M059J (cell line): ENCODE data around the gene BEST1. TPM values are rescaled to one million over a fixed set of nuclear protein-coding genes. Genes with fewer than 3 reads are reported as not detected.

ENCODE experiments used
- DNase-seq: peaks from one replicate; pipeline ENCODE4 v3.0.0-alpha.2; 2012; ENCODE audit warnings: low read depth
- total RNA-seq: library from RNA; depleted of rRNA; stranded (reverse); fragments of >200 nt; shearing (Covaris generic); gene quantifications from 2 replicates; pipeline ENCODE4 v1.2.3, GENCODE V29; 2014

Gene BEST1
- total RNA-seq, 1 experiment from 2014 or later: 0.05 TPM

GRCh38 chr11:61914471-61915171 is 35.5 kb upstream of the BEST1 start:
- DNase-seq: no peak

- DNase-seq: no peak
These were observed 33.3 kb upstream of the BEST1 start for GRCh38 chr11:61916737-61917333.

GRCh38 chr11:61917334-61918109 is 32.6 kb upstream of the BEST1 start, which contains the start of gene RAB3IL1:
Gene RAB3IL1 (minus strand): TSS chr11:61917566. CDS start chr11:61917367, 199 bp downstream.
- peak; percentile 26 for DNase-seq

DNA sequence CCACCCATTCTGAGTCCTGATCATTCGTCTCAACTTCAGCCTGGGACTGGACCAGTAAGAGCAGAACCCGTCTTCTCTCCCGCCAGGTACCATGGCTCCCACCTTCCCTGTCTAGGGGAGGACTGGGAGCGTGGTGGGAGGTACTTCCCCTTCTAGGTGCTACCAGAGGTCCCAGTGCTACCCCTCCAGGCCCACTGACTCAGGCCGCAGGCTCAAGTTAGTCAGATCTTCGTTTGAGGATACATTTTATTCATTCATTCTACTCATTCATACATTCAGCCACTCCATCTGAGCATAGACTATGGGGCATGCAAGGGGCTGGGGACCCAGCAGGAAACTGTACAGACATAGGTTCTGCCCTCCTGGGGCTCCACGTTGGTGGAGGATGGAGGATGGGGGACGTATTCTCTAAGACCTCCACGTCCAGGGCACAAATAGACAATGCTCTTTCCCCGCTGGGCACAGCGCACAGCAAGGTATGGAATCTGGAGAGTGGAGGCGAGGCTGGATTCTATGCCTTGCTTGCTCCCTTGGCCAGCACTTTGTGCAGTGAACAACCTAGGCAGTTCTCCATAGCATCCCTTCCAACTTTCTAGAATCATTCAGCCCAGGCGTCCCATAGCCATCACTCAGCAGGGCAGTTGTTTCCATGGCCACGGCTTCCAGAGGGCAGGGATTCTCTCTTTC is 31.8 kb upstream of the BEST1 start:
- no peak for DNase-seq

- no peak for DNase-seq
These were observed 31.0 kb upstream of the BEST1 start for GRCh38 chr11:61918938-61919704.

- DNase-seq: no peak
These were observed 30.2 kb upstream of the BEST1 start for GRCh38 chr11:61919705-61920631.

DNA sequence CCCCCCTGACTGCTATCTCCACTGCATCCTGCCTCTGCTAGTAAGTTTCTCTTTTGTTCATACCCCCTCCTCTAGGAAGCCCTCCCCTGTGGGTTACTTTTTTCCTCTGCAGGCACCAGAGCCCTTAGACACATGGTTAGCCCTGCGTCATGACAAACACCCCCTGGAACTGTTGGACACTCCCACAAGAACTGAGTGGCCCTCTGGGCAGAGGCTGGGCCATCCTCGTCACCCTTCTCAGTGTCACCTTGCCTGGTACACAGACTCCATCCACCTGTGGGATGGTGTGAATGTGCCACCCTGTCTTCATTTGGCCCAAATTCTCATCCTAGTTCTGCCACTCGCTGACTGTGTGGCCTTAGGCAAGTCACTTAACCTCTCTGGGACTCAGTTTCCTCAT is 28.7 kb upstream of the BEST1 start:
- no peak for DNase-seq

- no peak for DNase-seq
These were observed 27.6 kb upstream of the BEST1 start for GRCh38 chr11:61922539-61922938.

- DNase-seq: no peak
These were observed 26.7 kb upstream of the BEST1 start for GRCh38 chr11:61923166-61924063.

- no peak for DNase-seq
These were observed 26.1 kb upstream of the BEST1 start for GRCh38 chr11:61924064-61924455.

GRCh38 chr11:61925736-61926135 is 24.4 kb upstream of the BEST1 start:
- DNase-seq: no peak

- DNase-seq: no peak
These were observed 23.9 kb upstream of the BEST1 start for GRCh38 chr11:61926235-61926634.

DNA sequence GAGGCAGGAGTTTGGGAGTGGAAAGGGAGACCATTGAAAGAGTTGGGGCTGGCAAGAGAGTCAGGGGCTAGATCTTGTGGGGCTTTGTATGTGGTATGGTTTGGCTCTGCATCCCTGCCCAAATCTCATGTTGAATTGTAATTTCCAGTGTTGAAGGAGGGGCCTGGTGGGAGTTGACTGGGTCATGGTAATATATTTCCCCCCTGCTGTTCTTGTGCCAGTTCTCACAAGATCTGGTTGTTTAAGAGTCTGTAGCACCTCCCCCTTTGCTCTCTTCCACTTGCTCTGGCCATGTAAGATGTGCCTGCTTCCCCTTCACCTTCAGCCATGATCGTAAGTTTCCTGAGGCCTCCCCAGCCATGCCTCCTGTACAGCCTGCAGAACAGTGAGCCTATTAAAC is 22.6 kb upstream of the BEST1 start:
- no peak for DNase-seq

GRCh38 chr11:61928606-61929005 is 21.5 kb upstream of the BEST1 start:
- DNase-seq: no peak

GRCh38 chr11:61930933-61931332 is 19.2 kb upstream of the BEST1 start:
- no peak for DNase-seq

DNA sequence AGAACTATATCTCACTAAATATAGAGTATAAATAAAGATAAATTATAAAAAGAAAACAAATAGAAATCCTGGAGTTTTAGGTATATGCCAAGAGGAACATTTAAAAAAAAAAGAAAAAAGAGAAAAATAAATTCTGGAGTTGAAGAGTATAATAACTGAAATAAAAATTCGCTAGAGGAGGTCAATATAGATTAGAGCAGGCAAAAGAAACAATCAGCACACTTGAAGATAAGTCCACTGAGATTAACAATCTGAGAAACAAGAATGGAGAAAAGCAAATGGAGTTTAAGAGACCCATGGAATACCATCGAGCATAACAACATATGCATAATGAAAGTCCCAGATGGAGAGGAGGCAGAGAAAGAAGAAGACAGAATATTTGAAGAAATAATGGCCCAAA is 14.3 kb upstream of the BEST1 start:
- DNase-seq: no peak

DNA sequence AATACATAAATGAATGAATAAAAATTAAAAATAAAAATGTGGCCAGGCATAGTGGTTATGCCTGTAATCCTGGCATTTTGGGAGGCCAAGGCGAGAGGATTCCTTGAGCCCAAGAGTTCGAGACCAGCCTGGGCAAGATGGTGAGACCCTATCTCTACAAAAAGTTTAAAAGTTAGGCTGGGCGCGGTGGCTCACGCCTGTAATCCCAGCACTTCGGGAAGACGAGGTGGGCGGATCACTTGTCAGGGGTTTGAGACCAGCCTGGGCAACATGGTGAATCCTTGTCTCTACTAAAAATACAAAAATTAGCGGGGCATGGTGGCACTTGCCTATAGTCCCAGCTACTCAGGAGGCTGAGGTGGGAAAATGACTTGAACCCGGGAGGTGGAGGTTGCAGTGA is 9.7 kb upstream of the BEST1 start:
- DNase-seq: no peak

GRCh38 chr11:61945191-61945590 is 5.0 kb upstream of the BEST1 start:
- no peak for DNase-seq

- DNase-seq: no peak
These were observed 3.3 kb upstream of the BEST1 start for GRCh38 chr11:61946894-61947293.
